ENCODE measurements around the gene FOXP1.

FOXP1 gene

DNA sequence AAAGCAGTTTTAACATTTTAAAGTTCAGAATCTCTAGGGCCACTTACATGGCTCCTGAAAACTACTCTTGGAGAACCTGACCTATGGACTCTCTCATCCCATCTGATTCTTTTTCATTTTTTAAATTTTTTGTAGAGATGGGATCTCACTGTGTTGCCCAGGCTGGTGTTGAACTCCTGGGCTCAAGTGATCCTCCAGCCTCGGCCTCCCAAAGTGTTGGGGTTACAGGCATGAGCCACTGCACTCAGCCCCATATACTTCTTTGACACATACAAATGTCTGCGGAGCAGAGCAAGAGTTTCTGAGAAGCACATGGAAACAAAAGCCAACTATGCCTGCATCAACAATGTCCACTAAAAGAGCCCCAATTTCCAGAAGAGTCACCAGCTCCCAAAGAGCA, 189.8 kb downstream of the FOXP1 start:
- no peak for DNase-seq

DNA sequence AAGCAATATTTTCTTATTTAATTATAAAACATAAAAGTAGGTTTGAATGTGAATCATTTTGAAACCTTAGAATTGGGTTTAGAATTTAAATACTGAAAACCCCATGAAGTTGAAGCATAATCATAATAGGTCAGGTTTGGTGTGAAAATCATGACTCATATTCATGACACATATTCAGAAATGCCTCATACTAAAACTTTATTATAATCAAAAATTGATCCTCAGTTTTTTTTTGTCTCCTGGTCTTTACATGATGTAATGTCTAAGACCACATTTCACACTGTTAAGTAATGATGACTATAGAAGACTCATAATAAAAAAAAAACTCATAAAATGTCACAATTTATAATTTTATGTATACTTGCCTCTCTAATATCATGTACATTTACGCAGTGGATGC, 190.4 kb downstream of the FOXP1 start:
- DNase-seq = peak in 1 of 2 donors; percentile 22

DNA sequence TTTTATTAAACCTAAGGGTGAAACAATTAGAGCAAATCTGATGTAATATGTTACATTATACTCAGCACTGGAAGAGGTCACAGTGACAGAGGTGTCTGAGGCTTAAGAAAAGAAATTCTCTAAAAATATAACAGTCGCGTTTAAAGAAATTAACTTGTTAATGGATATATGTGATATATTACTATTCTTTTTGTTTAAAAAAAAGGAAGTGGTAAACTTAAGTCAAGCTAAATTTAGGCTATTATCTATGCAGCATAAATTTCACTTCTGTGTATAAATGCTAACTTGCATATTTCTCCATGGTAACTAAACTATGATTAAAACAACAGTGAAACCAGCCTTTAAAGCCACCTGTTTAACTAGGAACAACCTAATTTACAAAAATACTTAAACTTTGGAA, 191.3 kb downstream of the FOXP1 start:
- peak in 1 of 2 donors; percentile 36 for DNase-seq

DNA sequence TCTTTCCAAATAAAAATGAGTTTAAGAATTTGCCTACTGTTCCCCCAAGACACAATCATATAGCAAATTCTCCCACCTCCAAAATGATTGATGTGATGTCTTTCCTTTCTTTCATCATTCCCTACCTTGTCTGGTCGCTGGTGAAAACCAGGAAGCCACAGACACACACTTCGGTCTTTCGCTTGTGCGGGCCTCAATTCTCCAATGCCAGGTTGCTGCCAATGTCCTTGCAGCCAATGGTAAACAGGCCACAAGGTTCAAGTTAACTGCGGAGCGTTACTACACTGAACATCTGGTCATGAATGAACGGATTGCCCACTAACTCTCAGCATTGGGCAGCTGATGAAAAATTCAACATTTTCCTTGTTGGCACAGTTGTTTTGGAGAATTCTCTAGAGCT, 192.2 kb downstream of the FOXP1 start:
- DNase-seq = peak in 1 of 2 donors; percentile 22

DNA sequence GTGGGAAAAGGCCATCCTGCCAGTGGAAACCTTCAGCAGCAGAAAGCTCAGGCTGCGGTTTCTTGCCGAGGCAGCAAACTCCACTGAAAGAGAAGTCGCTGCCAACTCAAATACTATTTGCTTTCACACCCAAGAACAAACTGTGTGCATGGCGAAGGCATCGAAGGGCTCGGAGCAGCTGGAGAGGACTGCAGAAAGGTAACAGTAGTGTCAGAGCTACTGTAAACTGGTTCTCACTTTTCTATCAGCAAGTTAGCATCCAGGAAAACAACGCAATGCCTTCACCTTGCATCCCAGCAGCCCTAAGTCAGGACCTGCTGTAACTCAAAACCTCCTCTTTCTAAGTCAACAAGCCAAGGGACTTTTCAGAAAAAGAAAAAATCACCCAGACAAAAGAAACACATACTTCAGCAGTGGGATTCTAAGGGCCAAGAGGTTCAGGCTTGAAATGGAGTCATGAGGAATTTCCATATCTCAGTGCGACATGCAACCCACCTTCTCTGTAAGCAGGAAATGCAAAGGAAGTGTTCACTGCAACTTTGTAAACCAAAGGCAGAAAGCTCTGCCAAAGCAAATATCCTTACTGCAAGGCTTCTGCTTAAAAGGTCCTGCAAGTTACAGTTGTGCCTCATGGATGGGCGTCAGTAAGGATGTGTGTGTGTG, 193.5 kb downstream of the FOXP1 start:
- DNase-seq = peak; percentile 24 to 50

DNA sequence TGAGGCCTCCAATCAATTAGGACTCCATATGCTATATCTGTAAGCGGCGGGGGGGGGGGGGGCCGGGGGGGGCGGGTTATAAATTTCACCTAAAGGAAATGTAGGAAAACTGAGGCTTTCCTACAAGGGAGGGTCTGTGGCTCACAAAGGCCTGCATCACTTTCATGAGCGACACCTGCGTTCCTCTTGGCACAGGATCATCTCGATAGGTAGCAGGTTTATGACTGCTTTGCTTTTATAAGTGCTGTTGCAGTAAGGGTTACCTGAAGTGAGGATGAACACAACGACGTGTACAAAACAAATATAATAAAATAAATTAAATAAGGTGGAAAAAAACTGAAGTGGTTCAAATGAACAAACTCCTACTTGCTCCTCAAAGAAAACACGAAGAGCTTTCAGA, 194.3 kb downstream of the FOXP1 start:
- DNase-seq = no peak

DNA sequence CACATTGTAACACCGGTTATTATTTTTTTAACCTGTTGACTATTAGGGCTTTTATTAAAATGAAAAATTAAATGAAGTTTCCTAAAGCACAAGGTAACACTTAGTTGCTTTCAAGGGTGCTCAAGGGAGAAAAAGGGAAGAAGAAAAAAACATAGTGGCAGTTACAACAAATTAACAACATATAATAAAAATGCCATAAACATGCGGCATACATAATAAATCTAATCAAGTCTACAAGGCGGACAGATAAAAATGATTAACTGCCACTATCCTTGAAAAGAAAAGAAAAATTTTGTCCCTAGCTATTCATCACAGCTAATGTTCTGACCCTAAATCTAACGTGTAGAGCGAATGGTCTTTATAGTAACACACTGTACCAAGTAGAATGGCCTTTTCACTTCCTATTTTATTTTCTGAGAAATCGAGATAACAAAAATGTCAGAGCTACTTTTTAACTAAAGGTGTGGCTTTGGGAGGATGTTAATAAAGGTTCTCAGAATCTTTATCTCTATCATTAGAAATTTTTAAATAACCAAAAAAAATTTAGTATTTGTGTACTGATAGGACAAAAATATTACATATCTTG, 194.9 kb downstream of the FOXP1 start:
- no peak for DNase-seq

DNA sequence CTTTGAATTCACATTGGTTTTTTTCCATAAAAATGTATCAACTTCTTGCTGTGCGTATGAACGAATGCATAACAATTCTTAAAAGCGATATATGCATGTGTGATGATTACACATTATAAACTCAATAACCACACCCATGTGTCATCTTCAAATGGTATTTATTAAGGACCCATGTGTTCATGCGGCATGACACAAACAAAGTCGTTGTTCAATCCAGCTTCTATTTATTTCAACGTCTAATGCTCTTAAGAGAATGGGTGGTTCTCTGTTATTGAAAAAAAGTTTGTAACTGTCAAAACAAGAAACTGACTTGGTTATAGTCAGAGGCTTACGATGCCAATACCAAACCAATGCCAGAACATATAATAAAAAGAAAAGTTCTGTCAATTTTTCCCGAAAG, 195.9 kb downstream of the FOXP1 start:
- no peak for DNase-seq

DNA sequence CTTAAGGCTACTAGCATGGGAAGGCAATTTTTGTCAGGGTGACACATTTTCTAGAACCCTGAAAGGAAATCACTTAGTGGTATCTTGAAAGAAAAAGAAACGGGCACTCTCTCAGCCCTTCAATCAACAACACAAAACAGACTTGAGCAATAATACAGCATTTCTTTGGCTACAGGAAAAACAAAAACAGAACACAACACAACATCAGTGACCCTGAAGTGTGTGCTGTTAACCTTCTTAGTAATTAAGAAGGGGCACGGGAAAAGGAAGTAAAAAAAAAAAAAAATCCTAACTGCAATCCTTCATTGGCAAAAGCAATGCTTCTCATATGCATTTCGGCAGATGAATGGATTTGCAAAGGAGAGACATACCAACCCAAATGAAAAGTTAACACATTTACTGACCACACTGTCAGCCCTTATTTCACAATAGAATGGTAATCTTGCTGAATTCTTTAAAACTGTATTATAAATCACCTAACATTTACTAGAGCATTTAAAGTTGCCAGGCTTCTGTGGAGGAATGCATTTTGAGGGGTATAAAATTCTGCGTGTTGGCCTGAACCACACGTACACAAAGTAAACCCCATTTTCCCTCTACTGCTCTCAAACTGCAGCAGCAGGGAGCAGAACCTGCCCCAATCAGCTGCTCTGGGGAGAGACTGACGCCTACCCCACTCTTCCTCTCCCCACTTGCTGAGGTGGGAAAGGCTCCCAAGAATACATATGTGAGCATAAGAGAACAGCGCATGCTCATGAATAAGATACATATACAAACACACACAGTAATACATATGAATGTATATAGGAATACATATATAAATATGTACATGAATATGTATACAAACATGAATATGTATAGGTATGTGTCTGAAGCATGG, 198.5 kb downstream of the FOXP1 start:
- DNase-seq = no peak

DNA sequence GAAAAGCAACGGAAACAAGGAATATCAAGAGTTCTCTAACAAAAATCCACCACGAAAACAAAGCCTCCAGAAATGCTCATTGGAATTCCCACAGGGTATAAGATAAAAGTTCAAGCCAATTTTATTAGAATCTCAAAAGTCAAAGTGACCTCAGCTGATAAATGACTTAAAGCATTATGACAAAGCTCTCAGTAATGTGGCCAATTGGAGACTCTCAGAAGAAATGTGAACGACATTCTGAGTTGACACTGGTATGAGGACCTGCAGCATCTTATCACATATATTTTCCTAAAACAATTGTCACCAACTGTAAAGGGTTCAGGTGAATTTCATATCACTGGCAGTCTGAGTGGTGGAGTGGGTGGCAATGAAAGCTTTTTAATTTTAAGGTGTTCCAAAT, 199.1 kb downstream of the FOXP1 start:
- no peak for DNase-seq

DNA sequence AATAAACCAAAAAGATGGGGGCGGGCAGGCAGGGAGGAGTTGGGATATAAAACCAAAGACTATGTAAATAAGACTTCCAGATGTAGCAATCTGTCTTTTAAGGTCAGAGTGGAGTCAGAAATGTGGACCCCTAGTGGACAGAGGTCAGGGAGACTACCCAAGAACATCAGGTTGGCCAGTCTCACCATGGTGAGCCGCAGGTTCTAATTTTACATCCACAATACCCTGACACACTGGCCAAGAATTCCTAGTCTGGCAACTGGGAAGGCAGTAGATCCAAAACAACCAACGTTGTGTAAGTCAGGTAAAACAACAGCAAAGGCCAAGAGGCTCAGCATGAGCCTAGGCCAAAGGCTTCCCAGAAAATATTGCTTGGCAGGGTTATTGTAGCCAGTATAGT, 203.4 kb downstream of the FOXP1 start:
- no peak for DNase-seq

DNA sequence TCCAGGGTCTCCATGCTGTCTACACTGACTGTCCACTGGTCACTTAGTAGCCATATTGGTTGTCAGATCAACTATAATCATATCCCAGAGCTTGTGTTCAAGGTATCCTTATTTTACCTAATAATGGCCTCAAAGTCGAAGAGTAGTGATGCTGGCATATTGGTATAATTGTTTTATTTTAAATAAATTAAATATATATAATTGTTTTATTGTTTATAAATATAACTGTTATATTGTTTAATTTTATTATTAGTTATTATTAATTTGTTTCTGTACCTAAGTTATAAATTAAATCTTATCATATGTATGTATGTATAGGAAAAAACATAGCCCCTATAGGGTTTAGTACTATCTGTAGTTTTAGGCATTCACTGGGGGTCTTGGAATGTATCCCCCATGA, 205.0 kb downstream of the FOXP1 start:
- DNase-seq = no peak

DNA sequence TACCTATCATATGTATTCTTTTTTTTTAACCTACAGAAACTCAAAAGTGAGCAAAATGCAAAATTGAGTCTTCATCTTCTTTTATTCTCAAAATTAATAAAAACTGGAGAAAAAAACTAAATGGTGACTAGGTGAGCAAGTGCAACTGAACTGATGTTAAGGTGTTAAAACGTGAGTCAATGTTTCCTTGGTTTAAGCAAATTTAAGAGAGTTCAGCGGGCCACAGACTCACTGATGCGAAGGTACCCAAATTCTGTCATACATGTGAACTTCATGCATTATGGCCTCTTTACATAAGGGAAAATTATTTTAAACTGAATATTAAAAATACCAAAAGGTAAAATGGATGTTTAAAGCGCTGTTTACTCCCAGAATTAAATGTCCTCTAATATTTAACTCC, 206.6 kb downstream of the FOXP1 start:
- DNase-seq = no peak

DNA sequence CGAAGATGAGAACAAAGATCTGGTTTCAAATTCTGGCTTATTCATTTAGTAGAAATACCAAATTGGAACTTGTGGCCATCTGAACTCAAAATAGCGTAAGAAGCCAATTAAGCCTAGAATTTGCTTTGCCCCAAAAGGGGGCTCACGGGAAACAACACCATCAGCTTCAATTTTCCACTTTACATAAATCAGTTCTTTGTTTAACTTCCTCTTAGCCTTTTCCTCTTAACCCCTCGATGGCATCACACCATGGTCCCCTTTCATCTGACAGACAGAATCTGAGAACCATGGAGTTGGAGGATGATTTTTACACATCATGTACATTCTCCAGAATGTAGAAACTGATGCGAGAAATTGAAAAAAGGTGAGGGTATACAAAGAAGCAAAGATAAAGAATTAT, 207.0 kb downstream of the FOXP1 start:
- no peak for DNase-seq

DNA sequence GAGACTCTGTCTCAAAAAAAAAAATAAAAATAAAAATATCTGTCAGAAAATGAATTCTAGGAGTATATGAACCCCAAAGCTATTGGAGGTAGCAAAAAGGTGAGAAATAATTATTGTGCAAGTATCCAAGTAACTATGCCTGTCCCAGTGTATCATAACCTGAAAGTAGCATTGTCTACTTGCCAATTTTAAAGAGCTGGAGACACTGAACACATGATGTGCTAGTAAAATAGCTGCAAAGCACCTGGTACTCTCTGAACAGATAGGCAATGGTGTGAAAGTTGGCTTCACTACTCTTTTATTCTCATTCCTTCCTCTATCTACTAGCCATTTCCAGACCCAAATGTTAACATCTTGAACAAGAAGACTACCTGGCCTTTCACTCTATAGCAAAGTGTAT, 208.9 kb downstream of the FOXP1 start:
- no peak for DNase-seq

DNA sequence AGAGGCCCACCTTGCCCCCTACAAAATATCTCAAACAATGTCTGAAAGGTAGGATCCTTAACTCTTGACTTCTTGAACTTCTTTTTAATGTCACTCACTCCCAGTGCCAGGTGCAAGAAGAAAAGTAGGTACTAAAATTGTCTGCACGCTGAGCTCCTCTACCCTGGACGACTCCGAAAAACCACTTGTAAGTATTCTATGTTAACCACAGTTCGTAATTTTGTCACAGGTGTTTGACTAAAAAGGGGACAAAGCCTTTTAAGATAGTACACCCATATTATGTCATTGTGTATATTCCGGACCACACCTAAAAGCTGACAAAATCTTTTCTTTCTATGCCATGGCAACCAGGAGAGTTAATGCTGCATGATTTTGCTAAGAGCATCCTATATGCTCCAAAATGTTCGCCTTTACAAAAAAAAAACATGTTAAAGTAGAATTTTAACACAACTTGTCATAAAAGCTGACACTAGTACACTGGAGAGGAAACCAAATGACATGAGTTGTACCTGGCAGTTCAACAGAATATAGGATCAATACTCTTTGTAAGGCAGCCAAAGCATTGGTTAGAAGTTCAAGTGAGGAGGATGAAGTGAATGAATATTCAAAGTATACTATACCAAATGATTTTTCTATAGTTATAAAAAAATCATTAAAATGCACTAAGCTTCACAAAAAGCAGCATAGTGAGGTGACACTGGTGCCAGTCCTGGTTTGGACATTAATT, 210.5 kb downstream of the FOXP1 start:
- DNase-seq = peak; percentile 58 to 66

DNA sequence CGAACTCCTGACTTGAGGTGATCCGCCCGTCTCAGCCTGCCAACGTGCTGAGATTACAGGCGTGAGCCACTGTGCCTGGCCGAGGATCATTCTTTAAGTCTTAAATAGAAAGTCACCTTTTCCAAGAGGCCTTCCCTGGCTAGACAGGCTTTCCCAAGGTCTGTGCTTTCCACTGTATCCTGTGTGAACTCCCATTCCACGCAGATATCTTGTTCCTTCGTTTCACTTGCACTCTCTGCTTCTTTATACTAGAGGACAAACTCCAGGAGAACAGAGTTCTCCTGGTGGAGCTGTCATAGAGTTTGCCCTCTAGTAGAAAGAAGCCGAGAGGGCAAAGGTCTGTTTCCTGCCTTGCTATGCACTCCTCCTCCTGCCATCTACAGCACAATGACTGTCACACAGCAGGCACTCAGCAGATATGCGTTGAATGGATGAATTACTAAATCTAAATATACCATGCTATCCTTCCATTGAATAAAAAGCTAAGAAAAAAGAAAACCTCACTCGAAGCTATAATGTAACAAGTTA, 211.2 kb downstream of the FOXP1 start:
- no peak for DNase-seq

DNA sequence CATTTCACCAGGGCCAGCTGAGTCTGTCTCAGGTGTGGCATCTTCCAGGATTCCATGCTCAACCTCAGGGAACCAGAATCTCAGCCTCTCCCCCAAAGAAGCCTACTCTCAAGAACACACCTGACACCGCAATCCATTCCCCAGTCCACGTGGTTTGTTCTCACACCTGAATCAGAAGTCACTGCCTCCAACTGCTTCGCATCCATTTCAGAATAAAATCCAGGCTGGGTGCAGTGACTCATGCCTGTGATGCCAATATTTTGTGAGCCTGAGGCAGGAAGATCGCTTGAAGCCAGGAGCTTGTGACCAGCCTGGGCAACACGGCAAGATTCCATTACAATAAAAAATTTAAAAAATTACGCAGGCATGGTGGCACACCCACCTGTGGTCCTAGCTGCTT, 212.2 kb downstream of the FOXP1 start:
- DNase-seq = no peak

DNA sequence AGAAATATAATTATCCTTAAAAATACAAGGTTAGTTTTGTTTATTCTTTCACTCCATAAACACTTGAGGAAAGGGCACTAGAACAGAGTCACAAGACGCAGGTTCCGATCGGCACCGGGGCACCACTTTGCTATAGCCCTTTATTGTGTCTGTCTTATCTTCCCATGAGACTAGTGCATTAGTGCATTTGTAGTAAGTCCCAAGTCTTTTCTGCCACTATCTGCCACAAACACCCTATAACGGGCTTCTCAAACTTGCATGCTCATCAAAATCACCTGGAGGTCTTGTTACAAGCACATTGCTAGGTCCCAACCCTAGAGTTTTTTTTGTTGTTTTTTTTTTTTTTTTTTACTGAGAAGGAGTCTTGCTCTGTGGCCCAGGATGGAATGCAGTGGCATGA, 213.1 kb downstream of the FOXP1 start:
- no peak for DNase-seq

DNA sequence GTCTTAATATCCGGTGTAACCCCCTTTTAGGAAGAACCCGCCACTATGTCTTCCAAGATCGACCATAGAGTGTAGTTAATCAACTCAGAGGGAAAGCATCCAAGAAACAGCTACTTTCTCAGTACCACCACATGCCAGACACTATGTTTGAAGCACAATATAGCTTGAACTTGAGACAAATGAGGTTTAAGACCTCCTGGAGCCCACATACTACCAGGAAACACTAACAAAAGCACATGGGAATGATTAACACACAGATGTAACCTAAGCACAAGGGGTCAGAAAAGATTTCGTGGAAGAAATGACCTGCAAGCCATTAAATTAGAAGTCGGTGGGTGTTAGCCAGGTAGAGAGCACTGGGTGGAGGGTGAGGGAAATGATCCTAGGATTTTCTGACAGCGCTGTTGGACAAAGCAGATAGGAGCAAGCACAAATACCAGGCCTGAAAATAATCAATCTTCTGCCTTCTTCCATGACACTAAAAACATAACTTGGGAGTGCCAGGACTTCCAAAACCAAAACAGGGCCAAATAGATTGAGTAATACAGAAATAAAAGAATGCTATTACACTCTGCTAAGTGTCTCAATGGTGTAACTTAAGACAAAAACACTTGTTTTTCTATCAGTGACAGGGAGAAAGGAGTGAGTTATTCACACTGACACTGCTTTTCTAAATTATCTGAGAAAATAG, 213.7 kb downstream of the FOXP1 start:
- no peak for DNase-seq

DNA sequence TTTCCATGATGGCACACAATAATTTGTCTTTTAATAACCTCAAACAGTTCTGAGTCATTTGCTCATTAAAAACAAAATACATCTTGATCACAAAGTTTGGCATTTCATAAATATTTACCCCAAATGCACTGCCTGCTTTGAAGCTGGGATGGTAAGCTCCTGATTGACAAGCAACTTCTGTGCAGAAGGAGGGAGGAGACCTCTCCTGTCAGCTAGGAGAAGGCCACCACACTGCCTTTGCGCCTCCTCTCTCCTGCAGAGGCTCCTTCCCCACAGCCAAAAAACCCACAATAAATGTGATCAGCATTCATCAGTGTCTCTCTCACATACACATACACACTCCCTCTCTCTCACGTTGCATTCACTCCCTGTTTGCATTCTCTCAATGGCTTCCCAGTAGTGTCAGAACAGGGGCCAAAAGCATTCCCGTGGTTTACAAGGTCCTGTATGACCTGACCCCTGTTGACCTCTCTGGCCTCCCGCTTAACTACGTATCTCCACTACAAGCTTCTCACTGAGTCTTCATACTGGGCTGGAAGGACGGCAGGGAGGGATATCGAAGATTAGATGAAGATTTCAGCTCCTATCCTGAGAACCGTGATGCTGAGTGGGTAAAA, 216.4 kb downstream of the FOXP1 start:
- DNase-seq = no peak

DNA sequence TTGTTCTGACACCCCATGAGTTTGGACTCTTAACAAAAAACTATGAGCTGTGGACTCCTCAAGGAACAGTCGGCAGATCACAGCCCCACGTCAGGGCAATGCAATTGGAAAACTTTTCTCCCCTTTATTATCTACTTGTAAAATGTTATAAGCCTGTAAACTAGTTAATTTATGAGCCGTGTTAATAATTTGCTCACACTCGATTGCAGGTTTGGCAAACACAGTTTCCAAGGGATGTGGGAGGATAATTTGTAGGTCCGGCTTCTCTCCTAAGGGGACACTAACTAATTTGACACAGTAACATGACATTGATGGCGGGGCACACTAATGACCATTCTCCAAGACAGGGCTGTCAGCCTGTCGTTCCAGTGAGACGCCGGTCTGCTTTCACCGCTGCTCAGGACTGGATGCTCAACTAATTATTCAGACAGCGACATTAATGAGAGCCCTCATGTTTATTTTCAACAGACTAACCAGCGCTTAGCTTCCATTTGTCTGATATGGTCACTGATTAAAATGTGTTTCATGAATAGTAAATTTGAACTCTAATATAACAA, 222.1 kb downstream of the FOXP1 start:
- DNase-seq = no peak

All from CD4-positive, alpha-beta T cell treated with Interleukin-1 beta for 1 hour (primary cell).